ENCODE results near the gene IL12RB2.

DNA sequence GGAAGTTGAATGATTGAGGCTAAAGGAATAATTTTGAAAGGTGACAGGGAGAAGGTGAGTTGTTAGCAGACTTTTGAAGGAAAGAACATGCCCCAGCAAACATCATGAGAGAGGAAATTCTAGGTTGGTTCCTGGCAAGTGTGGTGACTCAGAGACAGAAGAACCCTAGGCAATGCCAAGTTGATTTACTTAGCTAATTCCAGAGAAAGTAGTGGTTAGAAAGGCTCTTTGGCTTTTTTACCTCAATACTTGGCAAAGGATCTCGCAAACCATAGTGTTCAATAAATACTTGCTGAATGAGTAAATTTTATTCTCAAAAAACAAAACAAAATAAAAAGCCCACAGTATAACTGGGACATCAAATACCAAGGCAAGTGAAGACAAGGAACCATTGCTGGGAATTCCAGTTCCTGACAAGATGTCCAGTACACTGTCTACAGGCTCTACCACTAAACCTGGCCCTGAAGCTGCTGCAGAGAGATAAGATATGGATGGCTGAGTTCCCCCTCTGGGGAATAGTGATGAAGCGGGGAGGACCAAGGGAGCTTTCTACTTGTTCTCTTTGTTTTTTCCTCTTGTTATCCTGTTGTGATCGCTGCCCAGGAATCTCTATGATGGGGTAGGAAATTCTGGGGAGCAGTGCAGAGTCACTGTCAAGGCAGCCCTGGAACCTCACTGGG is 48.2 kb downstream of the IL12RB2 start:
- TF ChIP-seq, protein P1, sequence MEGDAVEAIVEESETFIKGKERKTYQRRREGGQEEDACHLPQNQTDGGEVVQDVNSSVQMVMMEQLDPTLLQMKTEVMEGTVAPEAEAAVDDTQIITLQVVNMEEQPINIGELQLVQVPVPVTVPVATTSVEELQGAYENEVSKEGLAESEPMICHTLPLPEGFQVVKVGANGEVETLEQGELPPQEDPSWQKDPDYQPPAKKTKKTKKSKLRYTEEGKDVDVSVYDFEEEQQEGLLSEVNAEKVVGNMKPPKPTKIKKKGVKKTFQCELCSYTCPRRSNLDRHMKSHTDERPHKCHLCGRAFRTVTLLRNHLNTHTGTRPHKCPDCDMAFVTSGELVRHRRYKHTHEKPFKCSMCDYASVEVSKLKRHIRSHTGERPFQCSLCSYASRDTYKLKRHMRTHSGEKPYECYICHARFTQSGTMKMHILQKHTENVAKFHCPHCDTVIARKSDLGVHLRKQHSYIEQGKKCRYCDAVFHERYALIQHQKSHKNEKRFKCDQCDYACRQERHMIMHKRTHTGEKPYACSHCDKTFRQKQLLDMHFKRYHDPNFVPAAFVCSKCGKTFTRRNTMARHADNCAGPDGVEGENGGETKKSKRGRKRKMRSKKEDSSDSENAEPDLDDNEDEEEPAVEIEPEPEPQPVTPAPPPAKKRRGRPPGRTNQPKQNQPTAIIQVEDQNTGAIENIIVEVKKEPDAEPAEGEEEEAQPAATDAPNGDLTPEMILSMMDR (conservative IDR thresholded peaks at IDR 0.05; ENCODE audit: low read depth in 2 of 2): no peak
- TF ChIP-seq POLR2AphosphoS5 (IDR thresholded peaks at IDR 0.05; ENCODE audit: low read depth): no peak
- no peak for TF ChIP-seq EZH2 (IDR thresholded peaks at IDR 0.05; ENCODE audit: low read depth, unreplicated experiment)
- no peak for TF ChIP-seq EZH2phosphoT487 (IDR thresholded peaks at IDR 0.05; ENCODE audit: unreplicated experiment)
- TF ChIP-seq, protein P2, sequence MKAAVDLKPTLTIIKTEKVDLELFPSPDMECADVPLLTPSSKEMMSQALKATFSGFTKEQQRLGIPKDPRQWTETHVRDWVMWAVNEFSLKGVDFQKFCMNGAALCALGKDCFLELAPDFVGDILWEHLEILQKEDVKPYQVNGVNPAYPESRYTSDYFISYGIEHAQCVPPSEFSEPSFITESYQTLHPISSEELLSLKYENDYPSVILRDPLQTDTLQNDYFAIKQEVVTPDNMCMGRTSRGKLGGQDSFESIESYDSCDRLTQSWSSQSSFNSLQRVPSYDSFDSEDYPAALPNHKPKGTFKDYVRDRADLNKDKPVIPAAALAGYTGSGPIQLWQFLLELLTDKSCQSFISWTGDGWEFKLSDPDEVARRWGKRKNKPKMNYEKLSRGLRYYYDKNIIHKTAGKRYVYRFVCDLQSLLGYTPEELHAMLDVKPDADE (IDR thresholded peaks at IDR 0.05): no peak
